CD4-positive, alpha-beta T cell (primary cell): ENCODE results near the gene TMEM129. TPM values are rescaled to one million over a fixed set of nuclear protein-coding genes. Genes with fewer than 3 reads are reported as not detected.

Experiments
- ATAC-seq: fragments of 200-7000 bp; cut with Tn5 transposase; one replicate; pipeline ENCODE4 v1.10.0; 2022; ENCODE audit warnings: mild to moderate bottlenecking; ENCODE audit not compliant: poor library complexity
- CTCF ChIA-PET: fragments of 350-600 bp; sonication (Branson Sonifier 250); formaldehyde crosslinking; loops from one replicate; lab custom pipeline; 2021; ENCODE audit warnings: antibody characterized with exemption, inconsistent platforms; lab: Charles Lee
- POLR2A ChIA-PET: fragments of 350-600 bp; sonication (Branson Sonifier 250); formaldehyde crosslinking; loops from one replicate; lab custom pipeline; 2021; ENCODE audit warnings: antibody characterized with exemption, inconsistent platforms; lab: Charles Lee
- DNase-seq, 14 experiments: peaks; one replicate each; pipeline ENCODE4 v3.0.0-alpha.2; 2013 to 2020; ENCODE audit warnings: mixed read lengths in 2 of 14
- H3K27ac ChIP-seq, 2 donors: one replicate each; pipeline versions ENCODE4 v1.5.1 to v1.7.0; 2013; ENCODE audit warnings: low read length in 2 of 2, low read depth in 1 of 2, mild to moderate bottlenecking in 1 of 2
- H3K27me3 ChIP-seq, 2 experiments: 1 replicate in 1 of 2; 2 replicates in 1 of 2; pipeline versions ENCODE4 v1.6.1 to v1.7.0; 2013; ENCODE audit warnings: low read length in 2 of 2, control low read depth in 1 of 2, mild to moderate bottlenecking in 1 of 2, moderate library complexity in 1 of 2; ENCODE audit not compliant: insufficient read depth in 2 of 2, control insufficient read depth in 1 of 2
- H3K36me3 ChIP-seq: one replicate; pipeline ENCODE4 v1.6.1; 2013; ENCODE audit warnings: low read length, control low read depth; ENCODE audit not compliant: insufficient read depth
- H3K4me1 ChIP-seq: one replicate; pipeline ENCODE4 v1.6.1; 2013; ENCODE audit warnings: low read length, control low read depth; ENCODE audit not compliant: insufficient read depth
- H3K4me3 ChIP-seq: one replicate; pipeline ENCODE4 v1.5.1; 2013; ENCODE audit warnings: mild to moderate bottlenecking, low read length, moderate library complexity
- H3K9me3 ChIP-seq, 2 experiments: 1 replicate in 1 of 2; 2 replicates in 1 of 2; pipeline versions ENCODE4 v1.6.1 to v1.7.0; 2013; ENCODE audit warnings: low read length in 2 of 2, mild to moderate bottlenecking in 2 of 2, control low read depth in 1 of 2, moderate library complexity in 1 of 2; ENCODE audit not compliant: control insufficient read depth in 1 of 2, insufficient read depth in 1 of 2
- H3K27ac Mint-ChIP-seq: one replicate; pipeline ENCODE4 v1.8.0; 2020; ENCODE audit warnings: mixed read lengths
- H3K27me3 Mint-ChIP-seq: one replicate; pipeline ENCODE4 v1.8.0; 2021; ENCODE audit warnings: mixed read lengths
- H3K36me3 Mint-ChIP-seq: one replicate; pipeline ENCODE4 v1.8.0; 2021; ENCODE audit warnings: low read depth, mixed read lengths
- H3K4me1 Mint-ChIP-seq: one replicate; pipeline ENCODE4 v1.8.0; 2021; ENCODE audit warnings: low read depth, mixed read lengths
- H3K4me3 Mint-ChIP-seq: one replicate; pipeline ENCODE4 v1.8.0; 2020; ENCODE audit warnings: mild to moderate bottlenecking, mixed read lengths
- H3K9me3 Mint-ChIP-seq: one replicate; pipeline ENCODE4 v1.8.0; 2020; ENCODE audit warnings: mixed read lengths
- intact Hi-C, 2 experiments: fragments of 100-400 bp; cut with DNase I in 1 of 2; cut with micrococcal nuclease in 1 of 2; formaldehyde crosslinking; loops; one replicate each; pipeline versions ENCODE4 v1.15.1 to v1.9.0; 2023 to 2025; cut with DNase I, micrococcal nuclease
- total RNA-seq, 174 experiments: library from RNA in 2 of 174; stranded (reverse) in 2 of 174; gene quantifications; one replicate each; pipeline ENCODE4 v1.2.3 and lab custom pipeline; 2021 to 2026
- TF ChIP-seq, protein P1 (sequence below): fragments of 200-600 bp; IDR thresholded peaks from one replicate; pipeline ENCODE4 v1.8.0; 2022; ENCODE audit warnings: antibody characterized with exemption, mild to moderate bottlenecking

Gene TMEM129
- total RNA-seq, 2 experiments from 2014 or later, result 17.2 to 17.6 TPM

DNA sequence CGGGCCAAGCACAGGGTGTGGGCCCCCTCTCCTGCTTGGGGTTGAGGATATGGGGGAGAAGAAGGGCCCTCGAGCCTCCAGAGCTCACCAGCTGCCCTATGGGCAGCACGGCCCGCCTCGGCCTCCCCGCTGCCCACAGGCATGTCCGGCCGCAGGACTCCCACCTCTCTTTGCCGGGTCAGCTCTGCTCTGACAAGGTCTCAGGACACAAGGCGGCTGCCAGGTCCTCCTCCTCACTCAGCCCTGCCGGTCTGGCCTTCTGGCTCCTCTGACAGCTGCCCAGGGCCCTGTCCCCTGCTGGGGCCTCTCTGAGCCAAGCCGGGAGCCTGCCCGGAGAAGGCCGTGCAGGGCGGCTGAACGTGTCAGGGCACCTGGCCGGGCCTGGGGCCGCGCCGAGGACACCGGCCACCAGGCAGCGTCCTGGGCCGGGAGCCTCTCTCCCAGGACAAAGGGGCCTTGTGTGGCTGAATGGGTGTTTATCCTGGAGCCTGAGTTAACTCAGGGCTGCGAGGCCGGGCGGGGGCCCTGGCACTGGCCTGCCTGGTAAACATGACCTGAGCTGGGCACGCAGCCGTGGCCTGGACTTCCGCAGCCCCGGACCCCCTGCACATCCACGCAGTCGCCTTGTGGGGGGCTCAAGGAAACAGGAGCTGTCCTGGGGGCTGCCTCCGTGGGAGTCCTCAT lies 25.9 kb upstream of the TMEM129 start:
- Mint-ChIP-seq H3K9me3 (no peaks in the 10 kb centered on the region), H3K27me3 (no peaks in the 10 kb centered on the region), H3K27ac (no peak overlapping the region), H3K36me3 (peaks cover 26% of the 10 kb centered on the region), H3K4me3 (no peak overlapping the region), H3K4me1 (no peaks in the 10 kb centered on the region)
- TF ChIP-seq, protein P1, sequence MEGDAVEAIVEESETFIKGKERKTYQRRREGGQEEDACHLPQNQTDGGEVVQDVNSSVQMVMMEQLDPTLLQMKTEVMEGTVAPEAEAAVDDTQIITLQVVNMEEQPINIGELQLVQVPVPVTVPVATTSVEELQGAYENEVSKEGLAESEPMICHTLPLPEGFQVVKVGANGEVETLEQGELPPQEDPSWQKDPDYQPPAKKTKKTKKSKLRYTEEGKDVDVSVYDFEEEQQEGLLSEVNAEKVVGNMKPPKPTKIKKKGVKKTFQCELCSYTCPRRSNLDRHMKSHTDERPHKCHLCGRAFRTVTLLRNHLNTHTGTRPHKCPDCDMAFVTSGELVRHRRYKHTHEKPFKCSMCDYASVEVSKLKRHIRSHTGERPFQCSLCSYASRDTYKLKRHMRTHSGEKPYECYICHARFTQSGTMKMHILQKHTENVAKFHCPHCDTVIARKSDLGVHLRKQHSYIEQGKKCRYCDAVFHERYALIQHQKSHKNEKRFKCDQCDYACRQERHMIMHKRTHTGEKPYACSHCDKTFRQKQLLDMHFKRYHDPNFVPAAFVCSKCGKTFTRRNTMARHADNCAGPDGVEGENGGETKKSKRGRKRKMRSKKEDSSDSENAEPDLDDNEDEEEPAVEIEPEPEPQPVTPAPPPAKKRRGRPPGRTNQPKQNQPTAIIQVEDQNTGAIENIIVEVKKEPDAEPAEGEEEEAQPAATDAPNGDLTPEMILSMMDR, result no peak
- Histone ChIP-seq H3K9me3 (peaks cover 0 to 5% of the 10 kb centered on the region in 2 experiments), H3K36me3 (peaks cover 24% of the 10 kb centered on the region), H3K27ac (no peak overlapping the region), H3K4me1 (peaks cover 19% of the 10 kb centered on the region), H3K4me3 (no peak overlapping the region), H3K27me3 (no peaks in the 10 kb centered on the region)
- no peak for DNase-seq
- ChIA-PET POLR2A (no interaction called here), CTCF (interaction anchor here (1.6 to 1.9 kb wide), 3 partner anchors 63 to 152 kb away, joined by 5 to 13 read pairs (median 9); no protein-coding TSS in a partner anchor)
- intact Hi-C loops, result no loop called here
- no peak for ATAC-seq

DNA sequence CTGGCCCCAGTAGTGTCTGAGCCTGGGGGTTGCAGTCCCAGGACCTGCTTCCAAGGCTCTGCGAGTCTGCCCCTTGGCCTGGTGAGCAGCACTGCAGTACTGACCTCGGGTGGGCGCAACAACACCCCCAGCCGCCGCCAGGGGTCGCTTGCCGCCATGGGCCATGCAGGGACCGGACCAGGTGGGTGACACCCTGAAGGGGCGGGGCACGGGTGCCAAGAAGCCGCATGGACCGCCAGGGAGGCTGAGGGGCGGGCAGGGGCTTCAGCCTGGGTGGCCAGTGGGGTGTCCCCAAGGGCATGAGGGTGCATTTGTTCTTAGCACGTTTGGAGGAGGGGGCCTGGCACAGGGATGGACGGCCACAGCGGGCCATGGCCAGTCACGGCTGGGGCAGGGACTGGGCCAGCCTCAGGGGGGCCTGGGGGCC lies 25.2 kb upstream of the TMEM129 start:
- Histone ChIP-seq H3K9me3 (peaks cover 0 to 5% of the 10 kb centered on the region in 2 experiments), H3K4me1 (peaks cover 16% of the 10 kb centered on the region), H3K27ac (no peak overlapping the region), H3K4me3 (no peak overlapping the region), H3K27me3 (no peaks in the 10 kb centered on the region), H3K36me3 (peaks cover 32% of the 10 kb centered on the region)
- ChIA-PET POLR2A (no interaction called here), CTCF (interaction anchor here (1.6 to 1.8 kb wide), 2 partner anchors 64 to 153 kb away, joined by 5 to 9 read pairs; no protein-coding TSS in a partner anchor)
- Mint-ChIP-seq H3K27ac (no peak overlapping the region), H3K36me3 (peaks cover 34% of the 10 kb centered on the region), H3K4me3 (no peak overlapping the region), H3K4me1 (no peaks in the 10 kb centered on the region), H3K27me3 (no peaks in the 10 kb centered on the region), H3K9me3 (no peaks in the 10 kb centered on the region)
- DNase-seq (peak; percentile 57 to 83 (median 68)), ATAC-seq (peak; percentile 63)
- TF ChIP-seq, protein P1, result peak; percentile 70
- intact Hi-C loops, result no loop called here

DNA sequence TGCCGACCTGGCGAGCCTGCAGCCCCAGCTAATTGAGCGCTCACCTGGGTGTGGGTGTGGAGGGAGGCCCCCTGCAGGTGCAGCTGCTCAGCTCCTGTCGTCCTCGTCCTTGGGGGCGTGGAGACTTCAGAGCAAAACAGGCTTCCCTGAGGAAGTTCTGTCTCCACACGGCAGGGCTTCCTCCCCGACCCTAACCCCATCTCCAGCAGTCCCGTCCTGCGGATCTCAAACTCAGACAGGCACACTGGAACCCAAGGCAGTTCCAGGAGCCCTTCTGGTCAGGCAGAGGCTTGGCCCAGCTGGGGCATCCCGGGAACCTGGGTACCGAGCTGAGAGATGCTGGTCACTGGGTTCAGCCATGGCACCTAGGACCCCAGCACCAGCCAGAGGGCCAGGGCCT lies 24.6 kb upstream of the TMEM129 start:
- no peaks in the 10 kb centered on the region for H3K27me3 ChIP-seq
- Mint-ChIP-seq H3K9me3 (no peaks in the 10 kb centered on the region), H3K27me3 (no peaks in the 10 kb centered on the region), H3K27ac (no peak overlapping the region), H3K4me3 (no peak overlapping the region), H3K36me3 (peaks cover 38% of the 10 kb centered on the region), H3K4me1 (no peaks in the 10 kb centered on the region)
- H3K27ac ChIP-seq, result no peak overlapping the region
- DNase-seq (no peak), ATAC-seq (no peak)
- H3K36me3 ChIP-seq, result peaks cover 38% of the 10 kb centered on the region
- TF ChIP-seq, protein P1, result no peak
- CTCF ChIA-PET, result interaction anchor here (1.6 to 1.8 kb wide), 2 partner anchors 64 to 154 kb away, joined by 5 to 9 read pairs; no protein-coding TSS in a partner anchor
- POLR2A ChIA-PET, result no interaction called here
- intact Hi-C loops, result no loop called here
- peaks cover 0 to 5% of the 10 kb centered on the region in 2 experiments for H3K9me3 ChIP-seq
- no peak overlapping the region for H3K4me3 ChIP-seq
- peaks cover 16% of the 10 kb centered on the region for H3K4me1 ChIP-seq
